NCI-H2227 treated with DMSO at 0.1 percent for 48 hours (cell line): ENCODE results near the gene COL3A1.

Experiments
- DNase-seq: peaks from one replicate; lab custom pipeline; 2025; lab: John Stamatoyannopoulos, UW

Gene COL3A1

DNA sequence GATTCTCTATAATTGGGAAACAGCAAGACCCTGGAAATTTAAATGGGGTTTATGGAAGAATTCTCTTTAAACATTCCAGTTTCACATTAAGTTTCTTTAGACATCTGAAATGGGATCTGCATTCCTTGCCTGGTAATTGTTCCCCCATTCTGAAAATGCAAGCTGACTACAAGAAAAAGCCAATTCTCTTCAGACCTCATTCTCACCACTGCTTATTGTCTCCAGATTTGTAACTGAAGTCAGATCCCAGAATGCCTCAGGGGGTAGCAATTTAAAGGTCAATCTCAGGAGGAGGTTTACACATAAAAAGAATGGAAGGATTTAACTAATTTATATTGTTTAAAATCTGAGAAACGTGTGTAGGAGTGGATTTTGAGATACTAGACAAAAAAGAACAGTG is 41.2 kb downstream of the COL3A1 start:
- no peak for DNase-seq

DNA sequence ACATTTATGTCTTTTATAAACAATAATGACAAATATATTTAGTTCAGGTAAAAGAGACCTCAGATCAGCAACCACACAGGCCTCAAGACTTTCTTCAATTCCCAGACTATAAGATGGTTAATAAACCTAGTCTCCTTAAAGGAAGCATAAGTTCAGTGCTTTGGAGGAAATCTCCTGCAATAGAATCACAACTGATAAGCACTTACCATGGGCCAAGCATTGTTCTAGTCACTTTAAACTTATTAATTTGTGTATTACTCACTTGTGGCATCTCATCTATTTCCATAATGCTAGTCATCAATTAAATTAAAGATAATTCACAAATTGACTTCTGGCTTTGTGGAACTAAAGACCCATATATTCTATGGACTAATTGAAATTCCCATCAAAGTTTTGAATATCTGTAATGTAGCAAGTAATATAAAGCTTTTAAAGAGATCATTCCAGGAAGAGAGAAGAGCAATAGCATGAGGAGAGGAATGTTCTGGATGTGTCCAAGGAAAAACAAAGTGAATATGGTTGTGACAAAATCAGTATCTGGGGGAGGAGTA is 42.2 kb downstream of the COL3A1 start:
- no peak for DNase-seq

DNA sequence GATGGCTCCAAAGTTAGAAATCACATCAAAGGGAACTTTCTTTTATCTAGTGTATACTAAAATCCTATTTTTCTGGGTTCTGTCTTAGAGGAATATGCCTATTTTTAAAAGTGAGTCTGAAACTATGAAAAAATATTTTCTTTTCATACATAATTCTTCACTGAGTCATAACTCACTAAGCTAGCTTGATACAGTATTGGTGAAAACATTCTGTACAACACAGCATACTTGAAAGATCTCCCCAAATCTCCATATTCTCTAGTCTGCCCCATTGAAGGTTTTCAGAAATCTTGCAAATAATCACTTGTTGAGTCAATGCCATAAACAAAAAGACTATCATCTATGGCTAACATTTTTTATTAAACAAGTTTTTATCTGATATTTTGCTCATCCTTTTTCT is 44.5 kb downstream of the COL3A1 start:
- DNase-seq = no peak

DNA sequence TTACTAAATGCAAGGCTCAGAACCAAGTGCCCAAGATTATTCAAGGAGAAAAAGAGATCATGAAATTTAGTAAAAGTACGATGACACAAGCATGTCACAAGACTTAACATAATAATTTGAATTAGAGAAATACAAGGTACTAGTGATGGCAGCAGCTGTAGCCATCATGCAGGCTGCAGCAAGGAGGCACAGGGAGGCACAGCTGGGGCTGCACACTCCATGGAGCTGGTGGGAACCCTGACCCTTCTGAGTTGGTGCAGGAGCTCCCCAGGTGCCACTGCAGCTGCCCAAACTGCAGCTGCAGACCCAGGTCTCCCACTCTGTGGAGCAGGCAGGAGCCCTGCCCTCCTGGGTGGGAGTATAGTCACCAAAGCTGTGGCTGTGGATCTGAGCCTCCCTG is 46.0 kb downstream of the COL3A1 start:
- DNase-seq = no peak

DNA sequence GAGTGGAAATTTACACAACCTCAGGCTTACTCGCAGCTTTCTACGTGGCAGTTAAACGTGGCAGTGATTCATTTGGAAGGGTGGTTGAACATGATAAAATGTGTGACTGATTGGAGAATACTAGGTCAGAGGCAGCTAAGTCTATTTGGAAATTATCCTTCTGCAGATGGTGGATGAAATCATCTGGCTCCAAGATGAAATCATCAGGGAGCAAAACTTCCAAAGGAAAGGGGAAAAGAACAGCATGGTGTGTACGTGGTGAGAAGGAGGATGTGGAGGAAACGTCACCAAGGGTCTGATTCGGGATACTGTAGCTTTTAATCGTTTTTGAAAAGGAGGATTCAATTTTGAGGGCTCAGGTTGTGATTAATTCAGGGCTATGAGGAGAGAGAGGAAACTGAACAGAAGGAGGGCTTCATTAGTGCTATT is 47.9 kb downstream of the COL3A1 start:
- DNase-seq = no peak

DNA sequence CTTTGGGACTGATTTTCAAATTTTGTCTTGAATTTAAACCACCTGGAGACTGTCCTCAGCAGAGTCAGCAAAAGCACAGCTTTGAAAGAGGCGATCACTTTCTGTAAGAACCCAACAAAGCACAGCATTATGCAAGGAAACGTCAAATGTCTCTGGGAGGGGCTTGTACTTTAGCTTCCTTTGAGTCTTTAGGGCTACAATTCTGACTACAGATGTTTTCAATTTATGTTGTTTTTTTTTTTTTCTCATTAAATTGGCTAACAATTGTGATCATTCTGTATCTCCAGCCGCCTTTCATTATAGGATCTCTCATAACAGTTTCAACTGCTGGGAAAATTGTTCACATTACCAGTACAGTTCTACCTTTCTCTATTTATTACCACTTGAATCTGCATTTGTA is 48.3 kb downstream of the COL3A1 start:
- DNase-seq = no peak

DNA sequence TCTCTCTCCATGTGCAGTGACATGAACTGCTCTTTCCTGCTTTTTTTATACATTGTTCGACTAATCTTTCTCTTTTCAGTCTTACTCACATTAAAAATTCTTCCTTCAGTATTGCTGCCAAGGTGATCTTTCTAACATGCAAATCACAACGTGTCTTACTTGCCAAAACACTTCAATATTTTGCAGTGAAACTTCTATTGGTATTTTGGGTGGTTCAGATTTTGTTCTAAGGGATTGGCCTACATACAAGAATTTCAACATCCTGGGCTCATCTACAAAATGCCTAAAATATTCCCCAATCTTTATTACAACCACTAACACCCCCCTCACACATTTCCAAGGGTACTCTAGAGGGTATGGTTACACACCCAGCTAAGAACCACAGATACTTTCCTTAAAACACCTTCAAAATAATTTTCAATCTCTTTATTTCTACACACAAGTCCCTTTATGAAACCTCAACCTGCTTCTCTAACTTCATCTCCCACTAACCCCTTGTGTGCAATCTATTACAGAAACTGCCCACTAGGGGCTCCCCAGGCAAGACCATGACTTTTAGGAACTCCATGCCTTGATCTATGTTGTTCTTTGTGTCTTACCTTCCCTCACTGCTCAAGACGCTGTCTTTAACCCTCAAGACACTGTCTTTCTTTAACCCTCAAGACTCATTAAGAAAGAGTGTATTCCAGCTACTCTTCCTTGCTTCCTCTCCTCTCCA is 50.9 kb downstream of the COL3A1 start:
- no peak for DNase-seq

DNA sequence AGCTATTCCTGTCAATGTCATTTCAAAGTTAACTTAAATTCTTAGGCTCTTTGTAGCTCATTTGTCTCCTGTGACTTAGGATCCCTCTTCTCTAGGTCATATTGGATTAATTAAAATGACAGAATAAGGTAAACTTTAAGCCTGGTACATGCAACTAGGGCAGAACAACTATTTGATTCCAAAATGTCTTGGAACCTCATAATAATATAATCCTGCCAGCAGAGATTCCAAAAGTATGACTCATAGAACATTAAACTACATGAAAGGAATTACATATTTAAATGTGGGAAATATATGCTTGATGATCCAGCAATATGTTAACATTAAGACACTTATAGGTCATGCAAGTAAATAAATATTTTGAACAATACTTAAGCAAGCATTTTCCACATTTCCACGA is 63.3 kb downstream of the COL3A1 start:
- DNase-seq = no peak

DNA sequence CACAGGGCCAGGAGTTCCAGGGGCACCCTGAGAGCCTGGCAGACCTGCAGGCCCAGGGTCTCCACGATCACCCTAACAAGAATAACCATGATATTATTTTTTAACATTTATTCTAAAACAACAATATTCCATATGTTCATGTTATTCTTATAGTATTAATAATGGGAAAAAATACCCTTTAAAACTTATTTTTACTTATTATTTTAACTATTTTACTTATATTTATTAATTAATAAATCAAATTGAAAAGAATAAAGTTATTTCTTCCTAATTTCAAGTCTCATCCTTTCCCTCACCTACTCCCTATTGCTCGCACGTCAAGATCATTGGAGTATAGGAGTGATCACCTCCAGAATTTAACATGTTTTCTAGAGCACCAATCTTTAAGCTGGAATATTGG is 71.7 kb downstream of the COL3A1 start:
- DNase-seq = no peak

DNA sequence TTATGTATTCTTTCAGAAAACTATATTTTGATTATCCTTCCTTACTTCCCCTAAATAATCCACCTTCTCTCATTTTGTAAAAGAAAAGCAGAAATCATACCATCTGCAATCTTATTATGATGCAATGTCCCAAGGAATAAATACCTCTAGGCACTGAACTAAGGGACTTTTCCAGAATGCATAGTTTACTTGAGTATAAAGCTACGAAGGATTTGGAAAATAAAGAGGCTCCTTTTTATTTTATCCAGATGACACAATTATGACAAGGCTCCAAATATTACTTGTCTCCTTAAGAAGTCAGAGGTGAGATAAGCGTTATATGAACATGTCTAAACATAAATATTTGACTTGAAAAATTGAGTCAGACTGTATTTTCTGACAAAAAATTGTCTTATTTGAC is 72.1 kb downstream of the COL3A1 start:
- no peak for DNase-seq

DNA sequence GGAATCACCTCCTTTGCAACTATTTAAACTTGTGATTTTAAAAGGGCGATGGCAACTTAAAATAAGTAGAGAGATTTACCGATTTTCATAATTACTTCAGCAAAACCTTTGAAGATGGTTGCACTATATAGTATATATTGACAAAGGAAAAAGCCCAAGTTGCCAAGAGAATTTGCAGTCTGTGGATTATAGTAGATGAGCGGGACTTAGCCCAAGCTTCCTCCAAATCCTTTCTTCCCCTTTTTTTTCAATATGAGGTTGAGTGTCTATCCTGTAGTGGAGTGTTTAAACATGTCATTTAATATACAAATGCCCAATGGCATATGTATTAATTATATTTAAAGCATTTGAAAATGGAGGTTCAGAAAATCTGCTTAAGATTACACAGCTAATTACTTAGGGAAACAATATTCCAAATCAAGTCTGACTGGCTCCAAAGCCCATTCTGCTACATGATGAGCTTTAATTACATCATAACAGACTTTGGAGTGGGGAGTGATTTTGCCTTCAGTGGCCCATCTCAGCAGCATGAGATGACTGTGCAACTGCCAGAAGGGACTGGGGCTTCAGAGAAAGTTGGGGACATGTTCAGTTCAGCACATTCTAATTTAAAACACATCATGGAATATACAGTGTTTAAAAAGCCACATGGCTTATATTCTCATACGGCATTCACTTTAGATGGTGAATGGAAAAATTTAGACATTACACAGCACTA is 73.2 kb downstream of the COL3A1 start:
- DNase-seq = no peak

DNA sequence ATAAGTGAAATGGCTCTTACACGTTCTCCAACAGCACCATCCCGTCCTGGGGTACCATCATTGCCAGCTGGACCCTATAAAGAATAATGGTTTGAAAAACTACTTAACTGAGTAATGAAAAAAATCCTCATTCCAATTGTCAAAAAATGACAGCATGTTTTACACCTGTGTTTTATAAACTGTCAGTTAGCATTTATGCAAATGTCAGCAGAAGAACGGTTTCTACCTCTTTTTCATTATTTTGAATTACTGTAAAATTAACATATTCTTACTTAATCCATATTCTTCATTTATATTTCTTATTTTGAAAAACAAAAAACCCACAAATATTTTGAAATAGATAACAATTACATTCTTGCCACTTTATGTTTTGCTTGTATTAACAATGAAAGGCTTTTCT is 74.0 kb downstream of the COL3A1 start:
- no peak for DNase-seq

DNA sequence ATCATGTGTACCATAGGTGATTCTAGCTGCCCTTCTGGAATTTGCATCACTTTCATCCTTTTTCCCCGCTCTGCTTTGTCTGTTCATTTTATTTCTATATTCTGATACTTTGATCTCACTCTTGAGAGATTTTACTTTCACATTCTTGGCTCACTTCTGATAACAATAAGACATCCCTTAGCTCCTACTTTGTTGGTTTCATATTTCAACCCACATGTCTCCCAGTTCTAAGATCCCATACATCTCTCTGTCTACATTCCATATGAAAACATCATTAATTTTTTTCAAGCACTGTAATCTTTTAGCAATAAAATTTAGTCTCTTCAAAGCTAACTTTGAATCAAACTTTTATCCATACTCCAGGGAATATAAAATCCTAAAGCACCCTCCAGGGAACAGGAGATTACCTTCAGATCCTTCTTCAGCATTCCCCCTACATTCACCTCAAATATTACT is 75.6 kb downstream of the COL3A1 start:
- DNase-seq = no peak

DNA sequence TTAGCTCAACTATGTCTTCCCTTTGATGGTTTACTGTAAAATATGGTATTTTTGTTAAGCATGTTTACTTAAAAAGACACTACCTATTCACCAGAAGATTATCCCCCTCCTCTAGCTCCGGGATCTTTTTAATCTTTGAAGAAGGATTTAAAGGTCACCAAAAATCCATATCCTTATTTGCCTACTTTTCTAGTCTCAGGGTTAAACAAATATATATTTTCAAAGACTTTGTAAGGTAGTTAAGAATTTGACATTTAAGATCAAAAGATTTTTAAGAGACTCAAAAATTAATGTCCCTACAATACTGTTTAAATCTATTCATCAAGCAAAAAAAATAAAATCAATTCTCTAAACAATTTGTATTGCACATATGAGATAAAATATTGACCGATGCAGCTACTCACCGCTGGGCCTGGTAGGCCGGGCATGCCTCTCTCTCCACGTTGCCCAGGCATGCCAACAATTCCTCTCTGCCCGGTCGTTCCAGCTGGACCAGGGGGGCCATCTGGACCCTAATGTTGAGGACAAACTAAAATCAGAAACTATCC is 76.1 kb downstream of the COL3A1 start:
- no peak for DNase-seq

DNA sequence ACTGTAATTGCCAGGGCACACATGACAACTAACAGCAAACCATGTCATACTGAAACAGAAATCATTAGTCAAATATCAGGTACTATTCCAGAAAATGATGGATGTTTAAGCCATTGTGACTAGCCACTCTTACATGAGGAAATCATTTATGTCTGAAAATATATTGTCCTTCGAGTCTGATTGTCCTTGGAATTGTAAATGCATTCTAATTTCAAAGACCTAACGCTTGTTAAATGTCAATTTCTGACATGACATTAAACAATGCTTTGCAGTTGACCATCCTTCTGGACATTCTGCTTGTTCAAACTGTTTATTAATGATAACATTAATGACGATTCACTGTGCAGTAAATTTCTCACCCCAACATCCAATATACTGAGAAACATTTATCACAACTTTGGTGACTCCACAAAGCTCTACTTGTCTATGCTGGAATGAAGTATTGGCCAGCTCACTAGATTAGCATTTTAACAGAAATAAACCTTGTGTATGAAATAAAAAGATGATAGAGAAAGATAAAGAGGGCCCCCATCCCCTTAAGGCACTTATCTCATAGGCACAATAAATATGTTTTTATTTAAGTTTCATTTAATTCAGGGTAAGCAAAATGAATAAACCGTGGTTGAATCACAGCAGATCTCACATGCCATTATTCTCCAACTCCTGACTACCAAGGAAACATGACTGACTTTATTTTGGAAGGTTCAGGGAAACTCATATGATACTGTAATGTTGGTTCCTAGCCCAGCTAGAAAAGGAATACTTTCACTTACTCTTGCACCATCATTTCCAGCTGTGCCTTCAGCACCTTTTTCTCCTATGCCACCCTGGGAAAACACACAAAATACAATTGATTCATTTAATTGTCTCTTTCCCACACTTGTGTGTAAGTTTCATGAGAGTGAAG is 82.3 kb downstream of the COL3A1 start:
- DNase-seq = no peak

DNA sequence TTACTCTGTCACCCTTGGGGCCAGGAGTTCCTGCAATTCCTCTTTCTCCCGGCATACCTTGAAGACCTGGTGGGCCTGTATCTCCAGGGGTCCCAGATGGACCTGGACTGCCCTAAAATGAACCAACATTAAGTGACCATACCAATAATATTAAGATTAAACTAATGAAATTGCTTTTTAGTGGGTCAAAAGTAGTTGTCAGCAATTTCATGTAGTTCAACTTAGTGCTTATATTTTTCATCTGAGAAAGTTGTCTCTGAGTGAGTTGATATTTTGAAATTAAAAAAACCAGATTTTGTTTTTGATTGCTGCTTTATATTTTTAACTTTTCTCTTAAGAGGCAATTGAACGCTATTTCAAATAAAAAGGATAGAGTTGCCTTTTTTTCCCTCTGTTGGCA is 83.1 kb downstream of the COL3A1 start:
- no peak for DNase-seq

DNA sequence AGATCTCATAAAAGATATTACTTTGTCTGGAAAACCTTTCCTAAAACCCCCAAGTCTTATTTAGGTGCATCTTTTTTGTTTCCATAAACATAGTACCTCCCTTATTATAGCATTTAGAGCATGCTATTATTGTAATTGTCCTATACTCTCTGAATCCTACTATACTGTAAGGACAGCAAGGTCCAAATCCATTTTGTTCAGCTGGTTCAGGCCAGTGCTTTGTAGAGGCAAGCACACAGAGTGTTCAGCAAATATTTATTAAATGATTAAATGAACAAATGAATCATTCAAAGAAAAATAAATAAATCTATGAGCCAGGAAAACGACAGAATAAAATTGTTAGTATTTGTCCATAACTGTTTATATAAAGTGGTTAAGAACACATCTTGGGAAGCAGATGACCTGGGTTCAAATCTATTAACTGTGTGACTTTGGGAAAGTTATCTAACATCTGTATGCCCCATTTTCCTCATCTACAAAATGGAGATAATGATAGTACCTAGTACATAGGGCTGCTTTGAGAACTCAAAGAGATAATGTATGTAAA is 86.0 kb downstream of the COL3A1 start:
- DNase-seq = no peak
